Upper lobe of left lung (tissue), 6 donors: ENCODE data around the gene EBF3. TPM values are rescaled to one million over a fixed set of nuclear protein-coding genes. Genes with fewer than 3 reads are reported as not detected.

Experiments used
- ATAC-seq, 2 donors: fragments of 200-7000 bp; cut with Tn5 transposase; one replicate each; pipeline ENCODE4 v1.9.1; 2022; ENCODE audit warnings: mild to moderate bottlenecking in 2 of 2, moderate library complexity in 2 of 2; ENCODE audit not compliant: low FRiP score in 2 of 2
- DNase-seq, 2 donors: peaks; one replicate each; pipeline ENCODE4 v3.0.0-alpha.2; 2019 to 2020
- H3K27ac ChIP-seq, 4 donors: fragments of 200-600 bp; sonication (generic); one replicate each; pipeline ENCODE4 v1.5.1; 2016 to 2019
- H3K27me3 ChIP-seq, 4 donors: fragments of 200-600 bp; sonication (generic); one replicate each; pipeline ENCODE4 v1.5.1; 2017 to 2019
- H3K36me3 ChIP-seq, 4 donors: fragments of 200-600 bp; sonication (generic); one replicate each; pipeline ENCODE4 v1.5.1; 2016 to 2019
- H3K4me1 ChIP-seq, 4 donors: fragments of 200-600 bp; sonication (generic); one replicate each; pipeline ENCODE4 v1.5.1; 2018 to 2019
- H3K4me3 ChIP-seq, 4 donors: fragments of 200-600 bp; sonication (generic); one replicate each; pipeline ENCODE4 v1.5.1; 2017 to 2019; ENCODE audit warnings: mild to moderate bottlenecking in 2 of 4, moderate library complexity in 1 of 4
- H3K9me3 ChIP-seq, 4 donors: fragments of 200-600 bp; sonication (generic); one replicate each; pipeline ENCODE4 v1.5.1; 2018 to 2019
- EP300 ChIP-seq, 4 donors: sonication (generic); formaldehyde crosslinking; IDR thresholded peaks; one replicate each; pipeline ENCODE4 v1.5.1; 2017; ENCODE audit warnings: antibody characterized with exemption in 4 of 4, control low read depth in 2 of 4
- POLR2A ChIP-seq, 4 donors: fragments of 450-650 bp; IDR thresholded peaks; one replicate each; pipeline ENCODE4 v1.5.1; 2016 to 2017; ENCODE audit warnings: antibody characterized with exemption in 4 of 4, mild to moderate bottlenecking in 2 of 4
- POLR2AphosphoS5 ChIP-seq, 2 donors: sonication (generic); formaldehyde crosslinking; IDR thresholded peaks; one replicate each; pipeline ENCODE4 v1.5.1; 2017; ENCODE audit warnings: antibody characterized with exemption in 2 of 2
- WGBS, 2 donors: methylation state at CpG; one replicate each; pipeline ENCODE4 v1.1.5; 2017 to 2018; 5-methylcytosine and 5-hydroxymethylcytosine counted together
- total RNA-seq, 6 donors: library from RNA; depleted of rRNA in 4 of 6; stranded (reverse); fragments of >200 nt in 4 of 6; gene quantifications; one replicate each; pipeline versions ENCODE4 v1.1.0 to v1.2.1, GENCODE V29; 2016 to 2021
- TF ChIP-seq, protein P1 (sequence below), 6 experiments: fragments of 450-650 bp in 4 of 6; fragments of 200-600 bp in 2 of 6; sonication (generic) in 2 of 6; IDR thresholded peaks; one replicate each; pipeline ENCODE4 v1.5.1; 2016 to 2019; ENCODE audit warnings: antibody characterized with exemption in 6 of 6
- donor health status: DM: no; HTN: no; CAD: no; lungs with moderate emphysema.
- donor health status: DM: no; HTN: yes; CAD: no; lungs with severe emphysema.

The EBF3 gene
- total RNA-seq, 6 donors from 2014 or later = 0.06 to 0.51 TPM; not detected in 4

DNA sequence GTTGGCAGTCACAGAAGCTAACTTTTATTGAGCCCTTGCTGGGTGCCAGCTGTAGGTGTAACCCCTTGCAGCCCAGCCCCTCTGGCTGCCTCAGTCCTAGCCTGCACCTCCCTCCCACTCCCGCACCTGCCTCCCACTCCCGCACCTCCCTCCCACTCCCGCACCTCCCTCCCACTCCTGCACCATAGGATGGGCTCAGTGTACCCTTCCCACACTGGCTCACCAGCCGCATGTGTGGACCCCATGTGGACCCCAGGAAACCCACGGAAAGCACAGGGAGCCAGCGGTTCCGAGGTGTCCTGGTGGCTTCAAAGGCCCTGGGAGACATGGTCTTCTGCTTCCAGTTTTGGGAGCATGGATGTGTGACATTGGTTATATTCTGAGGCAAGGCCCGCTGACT is 132.9 kb downstream of the EBF3 start:
- peak in 1 of 2 donors; percentile 39 for ATAC-seq
- TF ChIP-seq, protein P1, sequence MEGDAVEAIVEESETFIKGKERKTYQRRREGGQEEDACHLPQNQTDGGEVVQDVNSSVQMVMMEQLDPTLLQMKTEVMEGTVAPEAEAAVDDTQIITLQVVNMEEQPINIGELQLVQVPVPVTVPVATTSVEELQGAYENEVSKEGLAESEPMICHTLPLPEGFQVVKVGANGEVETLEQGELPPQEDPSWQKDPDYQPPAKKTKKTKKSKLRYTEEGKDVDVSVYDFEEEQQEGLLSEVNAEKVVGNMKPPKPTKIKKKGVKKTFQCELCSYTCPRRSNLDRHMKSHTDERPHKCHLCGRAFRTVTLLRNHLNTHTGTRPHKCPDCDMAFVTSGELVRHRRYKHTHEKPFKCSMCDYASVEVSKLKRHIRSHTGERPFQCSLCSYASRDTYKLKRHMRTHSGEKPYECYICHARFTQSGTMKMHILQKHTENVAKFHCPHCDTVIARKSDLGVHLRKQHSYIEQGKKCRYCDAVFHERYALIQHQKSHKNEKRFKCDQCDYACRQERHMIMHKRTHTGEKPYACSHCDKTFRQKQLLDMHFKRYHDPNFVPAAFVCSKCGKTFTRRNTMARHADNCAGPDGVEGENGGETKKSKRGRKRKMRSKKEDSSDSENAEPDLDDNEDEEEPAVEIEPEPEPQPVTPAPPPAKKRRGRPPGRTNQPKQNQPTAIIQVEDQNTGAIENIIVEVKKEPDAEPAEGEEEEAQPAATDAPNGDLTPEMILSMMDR (IDR thresholded peaks at IDR 0.05) = no peak
- TF ChIP-seq POLR2A (IDR thresholded peaks at IDR 0.05) = no peak
- Histone ChIP-seq H3K4me1 (no peaks in the 10 kb centered on the region), H3K4me3 (no peak overlapping the region), H3K27me3 (no peaks in the 10 kb centered on the region), H3K27ac (no peak overlapping the region), H3K9me3 (no peaks in the 10 kb centered on the region), H3K36me3 (no peaks in the 10 kb centered on the region)
- DNase-seq = no peak
- WGBS, 2 donors = 93 to 97% methylated on average over 8 of the region's 8 CpGs

GRCh38 chr10:129825826-129826225 is 138.2 kb downstream of the EBF3 start:
- Histone ChIP-seq H3K4me3 (no peak overlapping the region), H3K36me3 (no peaks in the 10 kb centered on the region), H3K27ac (no peak overlapping the region), H3K4me1 (no peaks in the 10 kb centered on the region), H3K27me3 (no peaks in the 10 kb centered on the region), H3K9me3 (no peaks in the 10 kb centered on the region)
- 74 to 100% methylated on average over 3 of the region's 3 CpGs for WGBS, 2 donors
- TF ChIP-seq POLR2A (IDR thresholded peaks at IDR 0.05) = no peak
- TF ChIP-seq POLR2AphosphoS5 (IDR thresholded peaks at IDR 0.05) = no peak
- no peak for TF ChIP-seq EP300 (IDR thresholded peaks at IDR 0.05)
- TF ChIP-seq, protein P1 (IDR thresholded peaks at IDR 0.05) = no peak
- ATAC-seq (peak in 1 of 2 donors; percentile 75), DNase-seq (no peak)

- no peak overlapping the region for H3K4me3 ChIP-seq
- H3K27ac ChIP-seq = no peak overlapping the region
- DNase-seq (no peak), ATAC-seq (peak in 1 of 2 donors; percentile 19)
- TF ChIP-seq POLR2AphosphoS5 (IDR thresholded peaks at IDR 0.05) = no peak
- H3K9me3 ChIP-seq = no peaks in the 10 kb centered on the region
- no peaks in the 10 kb centered on the region for H3K36me3 ChIP-seq
- no peaks in the 10 kb centered on the region for H3K4me1 ChIP-seq
- no peaks in the 10 kb centered on the region for H3K27me3 ChIP-seq
- WGBS, 2 donors = 95 to 97% methylated on average over 5 of the region's 5 CpGs
These were observed 138.9 kb downstream of the EBF3 start for GRCh38 chr10:129825221-129825620.

DNA sequence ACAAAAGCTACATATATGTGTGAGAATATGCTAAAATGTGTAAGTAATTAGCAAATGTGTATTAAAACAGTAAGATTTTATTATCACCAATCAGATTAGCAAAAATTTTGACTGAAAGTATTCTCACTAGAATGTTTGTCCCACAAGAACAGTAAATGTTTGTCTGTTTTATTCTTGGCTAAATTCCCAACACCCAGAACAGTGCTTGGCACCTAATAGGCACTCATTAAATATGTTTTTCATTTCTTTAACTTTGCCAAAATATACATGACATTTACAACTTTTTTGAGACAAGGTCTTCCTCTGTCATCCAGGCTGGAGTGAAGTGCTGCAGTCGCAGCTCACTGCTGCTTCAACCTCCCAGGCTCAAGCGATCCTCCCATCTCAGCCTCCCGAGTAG is 143.6 kb downstream of the EBF3 start:
- ATAC-seq = no peak
- WGBS, 2 donors = 86 to 98% methylated on average over 3 of the region's 3 CpGs
- H3K27ac ChIP-seq = no peak overlapping the region

DNA sequence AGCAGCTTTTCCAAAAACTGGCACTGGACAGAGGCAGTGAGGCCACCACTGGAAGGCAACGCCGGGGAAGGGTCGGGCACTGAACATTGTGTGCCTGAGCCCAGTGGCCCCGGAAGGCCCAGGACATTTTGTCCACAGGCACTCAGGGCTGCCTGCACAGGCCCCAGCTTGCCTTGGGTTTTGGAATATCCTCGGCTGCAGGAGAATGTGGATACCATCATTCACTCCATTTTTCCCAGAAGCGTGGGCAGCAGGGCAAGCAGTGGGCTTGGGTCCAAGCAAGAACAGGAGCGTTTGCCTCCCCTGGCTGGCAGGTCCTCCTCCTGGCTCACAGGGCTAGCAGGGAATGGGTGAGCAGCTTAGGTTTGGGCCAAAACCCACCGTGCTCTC is 147.4 kb downstream of the EBF3 start:
- 95 to 96% methylated on average over 3 to 8 of the region's 8 CpGs for WGBS, 2 donors
- Histone ChIP-seq H3K4me3 (no peak overlapping the region), H3K27me3 (no peaks in the 10 kb centered on the region), H3K27ac (no peak overlapping the region), H3K4me1 (no peaks in the 10 kb centered on the region), H3K9me3 (peaks cover 0 to 3% (median 0%) of the 10 kb centered on the region in 4 donors), H3K36me3 (no peaks in the 10 kb centered on the region)
- no peak for TF ChIP-seq POLR2A (IDR thresholded peaks at IDR 0.05)
- TF ChIP-seq POLR2AphosphoS5 (IDR thresholded peaks at IDR 0.05) = no peak
- TF ChIP-seq EP300 (IDR thresholded peaks at IDR 0.05) = no peak
- TF ChIP-seq, protein P1 (IDR thresholded peaks at IDR 0.05) = no peak
- DNase-seq (no peak), ATAC-seq (no peak)

More for the DNA sequence above, 143.6 kb downstream of the EBF3 start:
- H3K36me3 ChIP-seq = no peaks in the 10 kb centered on the region
- H3K4me1 ChIP-seq = no peaks in the 10 kb centered on the region
- peaks cover 0 to 3% (median 0%) of the 10 kb centered on the region in 4 donors for H3K9me3 ChIP-seq
- H3K27me3 ChIP-seq = no peaks in the 10 kb centered on the region
- H3K4me3 ChIP-seq = no peak overlapping the region
- DNase-seq = no peak
- TF ChIP-seq EP300 (IDR thresholded peaks at IDR 0.05) = no peak
- TF ChIP-seq, protein P1 (IDR thresholded peaks at IDR 0.05) = no peak
- TF ChIP-seq POLR2A (IDR thresholded peaks at IDR 0.05) = no peak
- TF ChIP-seq POLR2AphosphoS5 (IDR thresholded peaks at IDR 0.05) = no peak
